Fibroblast of the aortic adventitia (primary cell): ENCODE measurements around the gene METRN. TPM values are rescaled to one million over a fixed set of nuclear protein-coding genes. Genes with fewer than 3 reads are reported as not detected.

Experiments
- DNase-seq: peaks from one replicate; pipeline ENCODE4 v3.0.0-alpha.2; 2010; ENCODE audit warnings: low read depth
- H3K4me3 ChIP-seq: 2 replicates; pipeline ENCODE4 v1.5.1; 2011; ENCODE audit warnings: low read depth, mild to moderate bottlenecking, control low read depth, low read length, moderate library complexity
- CTCF ChIP-seq: IDR thresholded peaks from 2 replicates; pipeline ENCODE4 v1.5.1; 2011; ENCODE audit warnings: mild to moderate bottlenecking, low read length, control low read depth, inconsistent platforms; ENCODE audit not compliant: insufficient read depth
- total RNA-seq: library from RNA; depleted of rRNA; stranded (reverse); fragments of >200 nt; gene quantifications from 2 replicates; pipeline ENCODE4 v1.2.3, GENCODE V29; 2012; ENCODE audit warnings: low replicate concordance

METRN gene
- total RNA-seq, 1 donor = 30.7 TPM

GRCh38 chr16:703406-703805 lies 11.5 kb upstream of the METRN start:
- TF ChIP-seq CTCF = no peak
- DNase-seq = no peak
- no peak overlapping the region for H3K4me3 ChIP-seq

DNA sequence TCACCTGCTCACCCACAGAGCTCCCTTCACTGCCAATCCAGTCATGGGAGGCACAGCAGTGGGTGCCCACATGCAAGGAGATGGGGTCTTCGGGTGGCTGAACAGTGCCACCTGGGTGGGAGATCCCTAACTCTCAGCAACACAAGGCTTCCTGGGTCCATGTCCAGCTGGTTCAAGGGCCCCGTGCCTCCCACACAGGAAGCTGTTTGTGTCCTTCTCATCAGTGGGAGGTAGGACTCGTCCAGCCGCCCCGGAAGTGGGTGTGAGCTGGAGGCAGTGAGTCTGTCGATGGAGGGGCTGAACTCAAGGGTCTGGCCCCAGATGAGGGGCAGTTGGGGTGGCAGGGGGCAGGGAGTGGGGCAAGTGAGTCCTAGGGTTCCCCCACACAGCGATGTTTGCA lies 10.9 kb upstream of the METRN start:
- no peak overlapping the region for H3K4me3 ChIP-seq
- no peak for DNase-seq
- no peak for TF ChIP-seq CTCF

DNA sequence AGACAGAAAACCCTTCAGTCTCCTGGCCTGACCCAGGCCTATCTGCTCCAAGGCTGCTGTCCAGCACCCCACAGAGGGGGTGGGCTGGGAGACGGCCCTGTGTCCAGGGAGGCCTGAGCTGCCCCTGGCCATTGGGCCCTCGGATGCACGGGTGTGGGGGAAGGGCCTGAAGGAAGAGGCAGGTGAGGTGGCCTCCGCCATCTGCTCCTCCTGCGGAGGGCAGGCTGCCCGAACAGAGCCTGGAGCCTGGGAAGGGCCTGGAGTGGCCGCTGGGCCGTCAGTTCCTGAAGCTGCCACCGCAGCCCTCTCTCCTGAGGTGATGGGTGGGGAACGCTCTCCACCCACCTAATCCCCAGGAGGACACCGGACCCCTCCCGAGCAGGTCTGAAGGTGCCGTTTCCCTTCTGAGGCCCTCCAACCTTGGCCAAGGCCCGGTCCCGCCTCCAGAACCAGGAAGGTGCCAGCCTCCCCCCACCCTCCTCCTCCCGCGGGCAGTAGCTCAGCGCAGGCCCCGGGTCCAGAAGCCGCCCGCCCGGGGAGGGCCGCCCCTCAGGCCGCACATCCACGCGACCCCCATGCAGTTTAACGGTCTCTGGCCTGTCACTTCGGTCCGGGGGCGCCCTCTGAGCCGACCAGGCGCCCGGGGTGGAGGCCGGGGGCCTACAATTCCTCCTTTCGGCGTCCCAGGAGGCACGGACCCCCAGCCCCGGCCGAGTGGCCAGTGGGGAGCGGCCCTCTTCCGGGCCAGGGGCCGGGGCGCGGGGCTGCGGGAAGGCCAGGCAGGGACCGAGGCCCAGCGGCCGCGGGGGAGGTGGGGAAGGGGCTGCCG lies 10.2 kb upstream of the METRN start:
- H3K4me3 ChIP-seq = peak overlapping the region; percentile 17
- no peak for TF ChIP-seq CTCF
- no peak for DNase-seq

DNA sequence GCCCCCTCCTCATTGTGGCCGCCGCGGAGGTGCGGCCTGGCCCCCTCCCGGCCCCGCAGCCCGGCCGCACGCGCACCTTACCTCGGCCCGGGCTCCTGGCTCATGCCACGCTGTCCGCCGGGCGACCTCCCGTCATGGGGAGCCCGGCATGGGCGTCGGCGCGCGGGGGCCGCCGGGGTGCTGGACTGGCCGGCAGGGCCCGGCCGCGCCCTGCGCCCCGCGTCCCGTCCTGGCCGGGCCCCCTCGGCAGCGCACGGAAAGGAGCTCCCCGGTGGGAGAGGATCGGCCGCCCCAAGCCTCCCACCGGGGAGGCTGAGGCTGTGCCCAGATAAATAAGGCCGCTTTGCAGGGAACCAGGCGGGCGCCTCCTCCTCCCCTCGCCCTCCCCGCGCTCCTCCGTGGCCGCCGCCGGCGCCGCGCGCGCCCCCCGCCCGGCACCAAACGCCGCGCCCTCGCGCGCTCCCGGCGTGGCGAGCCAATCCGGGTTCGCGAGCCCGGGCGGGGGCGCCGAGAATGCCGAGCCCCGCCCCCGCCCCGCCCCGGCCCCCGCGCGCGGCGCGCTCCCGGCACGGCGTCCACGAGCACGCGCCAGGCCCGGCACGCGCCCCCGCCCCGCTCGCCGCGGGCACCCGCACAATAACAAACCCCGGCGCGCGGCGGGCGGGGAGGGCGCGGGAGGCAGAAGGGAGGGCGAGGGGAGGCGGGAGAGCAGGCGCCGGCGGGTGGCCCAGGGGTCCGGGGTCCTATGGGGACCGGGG lies 9.3 kb upstream of the METRN start, which contains the start of gene FBXL16:
Gene FBXL16, minus strand, starts transcription at position 371 of the 758 bp plus-strand sequence. CDS start 8,396 bp downstream, outside the sequence.
- TF ChIP-seq CTCF = no peak
- H3K4me3 ChIP-seq = peak within 1 kb of the TSS; percentile 28
- no peak for DNase-seq

DNA sequence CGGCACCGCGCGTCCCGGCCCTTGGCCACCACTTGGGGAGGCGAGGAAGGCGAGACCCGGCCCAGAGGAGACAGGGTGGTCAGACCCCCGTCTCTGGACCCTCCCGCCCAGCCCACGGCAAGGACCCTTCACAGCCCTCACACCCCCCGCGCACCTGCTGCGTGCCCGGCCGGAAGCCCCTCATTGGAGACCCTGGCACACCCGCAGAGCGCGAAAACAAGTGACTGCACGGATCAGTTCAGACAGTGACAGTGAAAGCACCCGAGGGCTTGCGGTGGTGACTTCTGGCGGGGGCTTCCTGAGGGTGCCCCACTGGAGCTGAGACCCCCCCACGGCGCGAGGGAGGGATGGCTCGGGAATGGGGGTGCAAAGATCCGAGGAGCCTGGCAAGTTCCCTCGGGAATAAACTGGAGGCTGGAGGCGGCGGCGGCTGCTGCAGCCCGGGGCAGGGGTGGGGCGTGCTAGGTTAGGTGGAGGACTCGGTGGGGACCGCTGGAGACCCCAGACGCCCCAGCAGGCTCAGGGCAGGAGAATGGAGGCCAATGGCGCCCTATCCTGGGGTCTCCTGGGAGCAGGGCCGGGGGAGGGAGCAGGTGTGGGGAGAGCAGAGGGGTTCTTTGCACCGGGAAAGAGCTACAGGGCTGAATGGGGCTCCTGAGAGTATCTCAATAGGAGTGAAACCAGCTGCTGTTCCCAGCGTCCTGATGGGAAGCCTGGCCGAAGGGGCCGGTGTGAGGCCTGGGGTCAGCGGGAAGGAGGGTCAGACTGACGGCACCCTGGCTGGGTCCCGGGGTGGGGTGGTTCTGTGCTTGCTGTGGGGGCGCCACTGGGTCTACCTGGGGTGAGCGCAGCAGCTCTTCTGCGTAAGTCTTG lies 8.5 kb upstream of the METRN start:
- H3K4me3 ChIP-seq = no peak overlapping the region
- TF ChIP-seq CTCF = no peak
- no peak for DNase-seq

DNA sequence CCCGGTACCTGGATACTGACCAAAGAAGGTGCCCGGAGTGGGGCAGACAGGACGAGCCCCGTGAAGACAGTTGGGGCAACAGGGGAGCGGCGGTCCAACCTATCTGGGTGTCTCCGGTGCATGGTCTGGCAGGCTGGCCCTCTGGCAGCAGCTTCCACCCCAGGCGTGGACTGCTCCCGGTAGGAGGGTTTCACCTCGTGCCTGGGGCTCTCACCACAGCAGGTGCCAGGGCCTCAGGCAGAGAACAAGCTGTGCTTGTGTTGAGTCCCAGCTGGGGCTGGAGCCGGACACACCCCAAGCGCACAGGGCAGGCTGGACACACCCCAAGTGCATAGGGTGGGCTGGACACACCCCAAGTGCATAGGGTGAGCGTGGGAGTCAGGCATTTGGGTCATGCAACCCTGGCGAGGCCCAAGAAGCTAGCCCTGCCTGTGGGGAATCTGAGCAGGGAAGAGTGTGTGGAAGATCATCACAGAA lies 7.8 kb upstream of the METRN start:
- no peak for TF ChIP-seq CTCF
- no peak overlapping the region for H3K4me3 ChIP-seq
- no peak for DNase-seq
